ENCODE data around the gene DYNC2H1.

DYNC2H1 gene

GRCh38 chr11:103465555-103466140 lies 356.4 kb downstream of the DYNC2H1 start:
- H3K4me3 ChIP-seq (ENCODE audit: low read length), result no peak overlapping the region
- TF ChIP-seq ZNF274 (IDR thresholded peaks at IDR 0.05; ENCODE audit: low read depth, low read length), result no peak

DNA sequence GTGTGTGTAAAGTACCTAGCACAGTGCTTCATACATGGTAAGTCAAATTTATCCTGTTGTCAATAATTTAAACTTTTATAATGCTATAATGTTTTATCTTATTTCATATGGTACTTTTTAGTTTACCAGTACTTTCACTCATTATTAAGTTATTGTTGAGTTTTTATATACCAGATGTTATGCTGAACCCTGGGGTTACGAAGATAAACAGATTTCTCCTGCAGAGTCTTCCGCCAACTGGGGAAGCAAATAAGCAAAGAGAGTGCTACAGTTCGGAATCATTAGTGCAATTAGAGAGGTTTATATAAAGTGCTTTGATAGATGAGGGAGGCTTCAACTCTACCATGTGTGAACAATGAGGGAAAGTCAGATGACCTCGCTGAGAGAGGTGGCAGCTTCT lies 362.3 kb downstream of the DYNC2H1 start:
- TF ChIP-seq ZNF274 (IDR thresholded peaks at IDR 0.05; ENCODE audit: low read depth, low read length), result no peak
- no peak overlapping the region for H3K4me3 ChIP-seq (ENCODE audit: low read length)

DNA sequence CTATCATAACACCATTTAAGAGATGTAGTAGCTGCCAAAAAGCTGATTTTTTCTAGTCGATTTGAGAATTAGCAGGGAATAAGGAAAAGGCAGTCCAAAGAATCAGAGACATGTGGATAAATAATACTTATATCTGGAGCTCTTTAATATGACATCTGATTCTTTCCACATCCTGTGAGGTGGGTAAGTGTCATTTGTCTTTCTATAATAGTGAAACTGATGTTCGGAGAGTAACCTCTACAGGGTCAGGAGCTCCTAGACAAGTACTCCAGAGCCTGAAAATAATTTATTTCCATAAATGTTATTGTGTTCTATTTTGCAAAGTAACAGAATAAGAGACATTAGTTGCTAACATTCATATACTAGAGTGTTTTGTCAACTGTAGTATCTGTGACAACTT lies 367.6 kb downstream of the DYNC2H1 start:
- TF ChIP-seq ZNF274 (IDR thresholded peaks at IDR 0.05; ENCODE audit: low read depth, low read length), result no peak
- H3K4me3 ChIP-seq (ENCODE audit: low read length), result no peak overlapping the region

GRCh38 chr11:103480421-103480820 lies 371.2 kb downstream of the DYNC2H1 start:
- H3K4me3 ChIP-seq (ENCODE audit: low read length), result no peak overlapping the region
- TF ChIP-seq ZNF274 (IDR thresholded peaks at IDR 0.05; ENCODE audit: low read depth, low read length), result no peak

DNA sequence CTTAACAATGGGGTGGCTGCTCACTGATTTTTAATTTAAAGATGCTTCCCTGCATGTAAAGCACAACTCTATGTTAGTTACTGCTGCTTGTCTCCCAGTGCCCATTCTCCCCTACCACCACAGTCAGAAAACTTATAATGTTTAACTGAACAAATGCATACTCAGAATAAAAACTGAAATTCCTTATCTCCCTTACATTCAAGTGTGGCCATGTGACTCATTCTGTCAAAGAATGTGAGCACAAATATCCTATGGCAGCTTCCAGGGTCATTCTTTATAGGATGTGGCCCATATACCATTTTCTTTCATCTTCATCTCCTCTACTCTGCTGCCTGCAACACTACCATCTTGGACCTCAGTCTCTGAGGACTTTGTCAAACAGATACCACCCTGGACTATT lies 374.8 kb downstream of the DYNC2H1 start:
- no peak overlapping the region for H3K4me3 ChIP-seq (ENCODE audit: low read length)
- TF ChIP-seq ZNF274 (IDR thresholded peaks at IDR 0.05; ENCODE audit: low read depth, low read length), result no peak

DNA sequence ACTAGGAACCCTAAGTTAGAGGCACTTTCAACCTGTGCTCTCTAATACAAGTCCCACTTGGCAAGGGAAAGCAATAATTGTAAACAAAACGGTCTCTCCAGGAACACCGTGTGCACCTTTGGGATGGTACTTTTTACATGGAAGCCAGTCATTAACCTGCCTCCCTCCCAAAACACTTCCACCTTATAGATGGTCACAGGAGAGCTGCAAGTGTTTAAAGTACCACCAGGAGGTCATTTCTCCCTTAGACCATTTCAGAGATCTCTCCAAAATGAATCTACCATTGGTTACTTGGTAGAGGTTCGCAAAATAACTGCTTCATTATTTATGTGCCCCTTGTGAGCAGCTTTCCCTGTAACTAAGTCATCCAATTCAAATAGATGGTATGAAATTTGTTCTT lies 375.3 kb downstream of the DYNC2H1 start:
- no peak overlapping the region for H3K4me3 ChIP-seq (ENCODE audit: low read length)
- no peak for TF ChIP-seq ZNF274 (IDR thresholded peaks at IDR 0.05; ENCODE audit: low read depth, low read length)

DNA sequence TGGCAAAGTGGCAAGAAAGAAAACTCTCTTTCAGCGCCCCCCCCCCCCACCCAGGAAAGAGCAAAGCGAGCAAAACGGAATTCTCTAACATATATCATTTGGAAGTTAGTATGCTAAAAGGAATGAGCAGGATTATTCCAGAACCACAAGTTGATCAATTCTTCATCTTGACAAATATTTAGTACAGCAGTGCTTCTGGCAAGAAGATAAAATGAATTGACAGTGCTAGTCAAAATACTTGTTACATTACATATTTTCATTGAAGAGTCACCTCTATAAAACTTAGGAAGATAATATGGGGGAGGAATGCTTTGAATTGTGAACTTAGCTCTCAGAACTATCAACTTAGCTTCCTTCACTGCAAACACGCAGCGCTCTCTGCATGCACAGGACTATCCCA lies 377.4 kb downstream of the DYNC2H1 start:
- no peak for TF ChIP-seq ZNF274 (IDR thresholded peaks at IDR 0.05; ENCODE audit: low read depth, low read length)
- H3K4me3 ChIP-seq (ENCODE audit: low read length), result no peak overlapping the region

DNA sequence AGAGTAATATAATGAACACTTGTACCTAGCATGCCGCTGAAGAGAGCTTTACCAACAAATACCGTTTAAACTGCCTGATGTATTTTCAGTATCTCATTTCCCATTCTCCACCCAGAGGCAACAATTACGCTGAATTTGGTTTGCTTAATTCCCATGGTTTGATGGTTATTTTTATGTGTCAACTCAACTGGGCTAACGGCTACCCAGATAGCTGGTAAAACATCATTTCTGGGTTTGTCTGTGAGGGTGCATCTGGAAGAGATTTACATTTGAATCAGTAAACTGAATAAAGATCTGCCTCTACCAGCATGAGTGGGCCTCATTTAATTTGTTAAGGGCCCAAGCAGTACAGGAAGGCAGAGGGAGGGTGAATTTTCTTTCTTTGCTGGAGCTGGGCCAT lies 377.9 kb downstream of the DYNC2H1 start:
- TF ChIP-seq ZNF274 (IDR thresholded peaks at IDR 0.05; ENCODE audit: low read depth, low read length), result no peak
- no peak overlapping the region for H3K4me3 ChIP-seq (ENCODE audit: low read length)

DNA sequence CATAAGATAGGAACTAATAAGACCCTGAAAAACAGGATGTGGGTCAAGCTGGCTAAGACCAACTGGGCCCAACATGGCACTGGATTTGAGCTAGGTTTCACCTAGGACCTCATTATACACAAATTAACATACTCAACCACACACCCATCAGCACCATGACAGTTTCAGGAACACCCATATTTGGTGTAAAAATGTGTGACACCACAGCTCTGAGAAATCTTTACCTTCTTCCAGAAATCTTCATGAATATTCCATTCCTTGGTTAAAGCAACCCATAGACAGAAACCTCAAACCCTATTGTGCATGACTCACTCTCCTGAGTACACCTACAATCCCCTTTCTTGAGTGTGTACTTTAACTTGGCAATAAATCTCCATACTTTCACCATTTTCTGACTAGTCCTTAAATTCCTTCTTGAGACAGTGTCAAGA lies 378.8 kb downstream of the DYNC2H1 start:
- H3K4me3 ChIP-seq (ENCODE audit: low read length), result no peak overlapping the region
- TF ChIP-seq ZNF274 (IDR thresholded peaks at IDR 0.05; ENCODE audit: low read depth, low read length), result no peak

DNA sequence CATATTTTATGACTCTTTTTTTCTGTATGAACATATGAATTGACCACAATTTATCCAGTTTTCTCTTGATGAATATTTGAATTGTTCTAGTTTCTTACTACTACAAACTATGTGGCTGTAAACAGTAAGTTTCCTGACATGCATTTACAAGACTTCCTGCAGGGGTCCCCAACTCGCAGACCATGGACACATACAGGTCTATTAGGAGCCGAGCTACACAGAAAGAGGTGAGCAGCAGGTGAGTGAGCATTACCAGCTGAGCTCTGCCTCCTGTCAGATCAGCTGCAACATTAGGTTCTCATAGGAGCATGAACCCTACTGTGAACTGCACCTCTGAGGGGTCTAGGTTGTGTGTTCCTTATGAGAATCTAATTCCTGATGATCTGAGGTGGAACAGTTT lies 379.4 kb downstream of the DYNC2H1 start:
- no peak overlapping the region for H3K4me3 ChIP-seq (ENCODE audit: low read length)
- no peak for TF ChIP-seq ZNF274 (IDR thresholded peaks at IDR 0.05; ENCODE audit: low read depth, low read length)

GRCh38 chr11:103491777-103492176 lies 382.6 kb downstream of the DYNC2H1 start:
- TF ChIP-seq ZNF274 (IDR thresholded peaks at IDR 0.05; ENCODE audit: low read depth, low read length), result no peak
- H3K4me3 ChIP-seq (ENCODE audit: low read length), result no peak overlapping the region

- H3K4me3 ChIP-seq (ENCODE audit: low read length), result no peak overlapping the region
- TF ChIP-seq ZNF274 (IDR thresholded peaks at IDR 0.05; ENCODE audit: low read depth, low read length), result no peak
Measured at GRCh38 chr11:103494491-103494890, 385.3 kb downstream of the DYNC2H1 start.

DNA sequence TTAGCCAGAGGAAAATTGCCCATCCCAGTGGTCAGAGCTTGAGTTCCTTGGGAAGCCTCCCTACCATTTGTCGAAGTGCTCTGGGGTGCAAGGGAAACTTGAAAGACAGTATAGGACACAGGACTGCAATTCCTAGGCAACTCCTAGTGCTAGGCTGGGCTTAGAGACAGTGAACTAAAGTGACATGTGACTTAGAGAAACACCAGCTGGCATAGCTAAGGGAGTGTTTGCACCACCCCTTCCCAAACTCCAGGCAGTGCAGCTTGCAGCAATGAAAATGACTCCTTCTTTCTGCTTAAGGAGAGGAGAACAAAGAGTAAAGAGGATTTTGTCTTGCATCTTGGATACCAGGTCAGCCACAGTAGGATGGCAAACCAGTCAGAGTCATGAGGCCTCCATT lies 388.0 kb downstream of the DYNC2H1 start:
- TF ChIP-seq ZNF274 (IDR thresholded peaks at IDR 0.05; ENCODE audit: low read depth, low read length), result no peak
- no peak overlapping the region for H3K4me3 ChIP-seq (ENCODE audit: low read length)

GRCh38 chr11:103499710-103500340 lies 390.6 kb downstream of the DYNC2H1 start:
- TF ChIP-seq ZNF274 (IDR thresholded peaks at IDR 0.05; ENCODE audit: low read depth, low read length), result no peak
- H3K4me3 ChIP-seq (ENCODE audit: low read length), result no peak overlapping the region

DNA sequence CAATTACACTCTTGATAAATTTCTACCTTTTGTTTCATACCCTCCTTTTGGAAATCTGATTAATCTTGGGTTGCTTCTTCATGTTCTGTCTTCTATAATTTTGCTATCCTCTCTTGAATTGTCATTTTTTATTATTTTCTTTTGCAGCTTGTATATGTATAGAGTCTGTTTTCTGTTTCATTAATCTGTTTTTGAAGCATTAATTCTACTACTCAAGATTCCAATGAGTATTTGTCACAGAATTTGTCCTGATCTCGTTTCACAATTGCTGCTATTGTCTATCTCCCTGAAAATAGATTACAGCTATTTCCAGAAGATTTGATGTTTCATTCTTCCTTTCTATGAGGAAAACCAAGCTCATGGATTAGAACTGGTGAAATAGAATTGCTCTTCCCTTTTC lies 406.1 kb downstream of the DYNC2H1 start:
- TF ChIP-seq ZNF274 (IDR thresholded peaks at IDR 0.05; ENCODE audit: low read depth, low read length), result no peak
- no peak overlapping the region for H3K4me3 ChIP-seq (ENCODE audit: low read length)

- no peak overlapping the region for H3K4me3 ChIP-seq (ENCODE audit: low read length)
- no peak for TF ChIP-seq ZNF274 (IDR thresholded peaks at IDR 0.05; ENCODE audit: low read depth, low read length)
Measured at GRCh38 chr11:103520792-103521191, 411.6 kb downstream of the DYNC2H1 start.

All from GM08714 (cell line).